Psoas muscle (tissue), 8 donors: ENCODE data around the gene DAB1. TPM values are rescaled to one million over a fixed set of nuclear protein-coding genes. Genes with fewer than 3 reads are reported as not detected.

Experiments used
- ATAC-seq, 4 donors: fragments of 200-7000 bp; cut with Tn5 transposase; one replicate each; pipeline ENCODE4 v1.9.1; 2020; ENCODE audit warnings: moderate library complexity in 3 of 4, mild to moderate bottlenecking in 2 of 4
- DNase-seq, 2 donors: peaks; one replicate each; pipeline ENCODE4 v3.0.0-alpha.2; 2020
- H3K27ac ChIP-seq: fragments of 200-600 bp; one replicate; pipeline ENCODE4 v1.8.0; 2022
- H3K27me3 ChIP-seq, 3 donors: fragments of 200-600 bp in 1 of 3; one replicate each; pipeline versions ENCODE4 v1.6.1 to v1.8.0; 2013 to 2022; ENCODE audit warnings: low read length in 2 of 3, mild to moderate bottlenecking in 2 of 3, moderate library complexity in 1 of 3; ENCODE audit not compliant: insufficient read depth in 3 of 3
- H3K36me3 ChIP-seq, 2 donors: fragments of 200-600 bp in 1 of 2; one replicate each; pipeline versions ENCODE4 v1.6.1 to v1.8.0; 2013 to 2022; ENCODE audit warnings: low read depth in 1 of 2, mild to moderate bottlenecking in 1 of 2, moderate library complexity in 1 of 2; ENCODE audit not compliant: insufficient read depth in 1 of 2
- H3K4me1 ChIP-seq: fragments of 200-600 bp; one replicate; pipeline ENCODE4 v1.8.0; 2022
- H3K4me3 ChIP-seq: fragments of 200-600 bp; one replicate; pipeline ENCODE4 v1.8.0; 2022; ENCODE audit warnings: mild to moderate bottlenecking
- H3K9me3 ChIP-seq: fragments of 200-600 bp; one replicate; pipeline ENCODE4 v1.8.0; 2022
- CTCF ChIP-seq: fragments of 200-600 bp; IDR thresholded peaks from one replicate; pipeline ENCODE4 v1.8.0; 2022; ENCODE audit warnings: antibody characterized with exemption
- WGBS, 3 donors: extraction: QIAGEN DNeasy Blood & Tissue Kit; methylation state at CpG; one replicate each; pipeline versions ENCODE4 v1.1.6 to v1.1.7; 2013; 5-methylcytosine and 5-hydroxymethylcytosine counted together
- intact Hi-C, 2 donors: fragments of 100-400 bp; cut with DNase I; formaldehyde crosslinking; loops; one replicate each; pipeline versions ENCODE4 v1.11.0 to v1.14.2; 2022
- polyA plus RNA-seq, 3 donors: library from polyadenylated mRNA; stranded (reverse); fragments of 200-250 nt; gene quantifications; one replicate each; pipeline ENCODE4 v1.2.3, GENCODE V29; 2013
- total RNA-seq, 4 donors: library from RNA; stranded (reverse); fragmentation: NEBNext Ultra II Directional in 2 of 4; extraction: Animal tissue kit (Norgen Biotek cat#: 25700) in 2 of 4; gene quantifications; one replicate each; pipeline versions ENCODE4 v1.2.1 to v1.2.4, GENCODE V29; 2021 to 2023
- donor health status: healthy with polysubstance abuse.
- donor health status: DM: no; HTN: no; CAD: no; lungs with moderate emphysema.
- donor health status: Bipolar disorder and iron deficiency.
- donor health status: healthy.
- donor health status: DM: yes; HTN: yes; CAD: no.
- donor health status: DM: no; HTN: no; CAD: no.
- donor health status: DM: no; HTN: no; CAD: no.
- donor health status: DM: yes; HTN: yes; CAD: no.

The DAB1 gene
- total and polyA plus RNA-seq, 7 donors, result 0.04 to 0.28 (median 0.09) TPM; not detected in 1

- no peaks in the 10 kb centered on the region for H3K27me3 ChIP-seq
- WGBS, 3 donors, result 27 to 48% (median 30%) methylated on average over 5 of the region's 5 CpGs
- peak overlapping the region; percentile 70 for H3K27ac ChIP-seq
- H3K36me3 ChIP-seq, result no peaks in the 10 kb centered on the region
- peaks cover 3% of the 10 kb centered on the region for H3K4me1 ChIP-seq
- no peaks in the 10 kb centered on the region for H3K9me3 ChIP-seq
- DNase-seq, result no peak
- TF ChIP-seq CTCF, result no peak
- ATAC-seq, result peak in 2 of 4 donors; percentile 68 to 76
- intact Hi-C loops, result no loop called here
- H3K4me3 ChIP-seq, result peak overlapping the region; percentile 30
Measured at GRCh38 chr1:56993475-56993874, 430.4 kb downstream of the DAB1 start.

- TF ChIP-seq CTCF, result no peak
- H3K9me3 ChIP-seq, result no peaks in the 10 kb centered on the region
- DNase-seq (no peak), ATAC-seq (peak in 3 of 4 donors; percentile 26 to 69 (median 44))
- H3K27me3 ChIP-seq, result no peaks in the 10 kb centered on the region
- intact Hi-C loops, result no loop called here
- H3K4me1 ChIP-seq, result peaks cover 3% of the 10 kb centered on the region
- H3K27ac ChIP-seq, result peak overlapping the region; percentile 70
- 36 to 59% (median 38%) methylated on average over 15 of the region's 15 CpGs for WGBS, 3 donors
- no peaks in the 10 kb centered on the region for H3K36me3 ChIP-seq
- peak overlapping the region; percentile 30 for H3K4me3 ChIP-seq
Measured at GRCh38 chr1:56992318-56993125, 431.3 kb downstream of the DAB1 start.

- Histone ChIP-seq H3K4me1 (peaks cover 3% of the 10 kb centered on the region), H3K36me3 (no peaks in the 10 kb centered on the region), H3K4me3 (no peak overlapping the region), H3K27ac (no peak overlapping the region), H3K27me3 (no peaks in the 10 kb centered on the region), H3K9me3 (no peaks in the 10 kb centered on the region)
- ATAC-seq (no peak), DNase-seq (no peak)
- WGBS, 3 donors, result 92 to 94% (median 94%) methylated on average over 3 of the region's 3 CpGs
- intact Hi-C loops, result no loop called here
- TF ChIP-seq CTCF, result no peak
Measured at GRCh38 chr1:56991576-56991975, 432.3 kb downstream of the DAB1 start.

- ATAC-seq (no peak), DNase-seq (no peak)
- TF ChIP-seq CTCF, result no peak
- no peak overlapping the region for H3K27ac ChIP-seq
- 76 to 81% (median 80%) methylated on average over 2 of the region's 2 CpGs for WGBS, 3 donors
- no peak overlapping the region for H3K4me3 ChIP-seq
- no peaks in the 10 kb centered on the region for H3K27me3 ChIP-seq
- H3K4me1 ChIP-seq, result no peaks in the 10 kb centered on the region
- H3K36me3 ChIP-seq, result no peaks in the 10 kb centered on the region
- intact Hi-C loops, result no loop called here
- no peaks in the 10 kb centered on the region for H3K9me3 ChIP-seq
Measured at GRCh38 chr1:56986397-56986796, 437.5 kb downstream of the DAB1 start.

GRCh38 chr1:56985857-56986256 lies 438.0 kb downstream of the DAB1 start:
- Histone ChIP-seq H3K36me3 (no peaks in the 10 kb centered on the region), H3K9me3 (no peaks in the 10 kb centered on the region), H3K4me3 (no peak overlapping the region), H3K4me1 (no peaks in the 10 kb centered on the region), H3K27ac (no peak overlapping the region), H3K27me3 (no peaks in the 10 kb centered on the region)
- no peak for TF ChIP-seq CTCF
- WGBS, 3 donors, result 92 to 96% (median 95%) methylated on average over 2 of the region's 2 CpGs
- intact Hi-C loops, result no loop called here
- ATAC-seq, result no peak
- DNase-seq, result no peak
